Smooth muscle cell (in vitro differentiated cells): Measurements from ENCODE around the gene SLC35A1. TPM values are rescaled to one million over a fixed set of nuclear protein-coding genes. Genes with fewer than 3 reads are reported as not detected.

Source experiments
- DNase-seq: peaks from one replicate; lab custom pipeline; 2025; ENCODE audit not compliant: unreplicated experiment; lab: John Stamatoyannopoulos, UW
- H2AFZ ChIP-seq: fragments of 200-600 bp; sonication (generic); 2 replicates; pipeline ENCODE4 v1.6.0; 2016; ENCODE audit warnings: antibody characterized with exemption, low read depth, mild to moderate bottlenecking
- H3F3A ChIP-seq: fragments of 200-600 bp; sonication (generic); 2 replicates; pipeline ENCODE4 v1.6.0; 2017; ENCODE audit warnings: antibody characterized with exemption, low read depth
- H3K27ac ChIP-seq: fragments of 200-600 bp; sonication (generic); 2 replicates; pipeline ENCODE4 v1.5.1; 2016; ENCODE audit warnings: low read depth, mild to moderate bottlenecking
- H3K27me3 ChIP-seq: fragments of 200-600 bp; sonication (generic); 2 replicates; pipeline ENCODE4 v1.6.1; 2016; ENCODE audit warnings: low read depth, mild to moderate bottlenecking
- H3K36me3 ChIP-seq: fragments of 200-600 bp; sonication (generic); 2 replicates; pipeline ENCODE4 v1.5.1; 2016; ENCODE audit warnings: low read depth
- H3K4me1 ChIP-seq: fragments of 200-600 bp; sonication (generic); 2 replicates; pipeline ENCODE4 v1.5.1; 2016; ENCODE audit warnings: low read depth
- H3K4me2 ChIP-seq: fragments of 200-600 bp; sonication (generic); 2 replicates; pipeline ENCODE4 v1.6.0; 2016; ENCODE audit warnings: mild to moderate bottlenecking
- H3K4me3 ChIP-seq: fragments of 200-600 bp; sonication (generic); 2 replicates; pipeline ENCODE4 v1.5.1; 2016; ENCODE audit warnings: mild to moderate bottlenecking
- H3K79me2 ChIP-seq: fragments of 200-600 bp; sonication (generic); 2 replicates; pipeline ENCODE4 v1.6.0; 2016; ENCODE audit warnings: low read depth, mild to moderate bottlenecking
- H3K9ac ChIP-seq: fragments of 200-600 bp; sonication (generic); 2 replicates; pipeline ENCODE4 v1.6.0; 2016; ENCODE audit warnings: low read depth
- H3K9me3 ChIP-seq: fragments of 200-600 bp; sonication (generic); replicated peaks from 2 replicates; pipeline ENCODE4 v1.5.1; 2016; ENCODE audit warnings: low read depth
- H4K20me1 ChIP-seq: fragments of 200-600 bp; sonication (generic); 2 replicates; pipeline ENCODE4 v1.6.0; 2016; ENCODE audit warnings: low read depth
- CTCF ChIP-seq: fragments of 200-600 bp; sonication (generic); IDR thresholded peaks from 2 replicates; pipeline ENCODE4 v1.5.1; 2017; ENCODE audit warnings: borderline replicate concordance, mild to moderate bottlenecking, antibody characterized with exemption; ENCODE audit not compliant: insufficient read depth, poor library complexity, severe bottlenecking
- WGBS: methylation state at CpG from one replicate; pipeline ENCODE4 v1.1.7; 2016; ENCODE audit warnings: low lambda C conversion rate; 5-methylcytosine and 5-hydroxymethylcytosine counted together
- polyA plus RNA-seq: library from polyadenylated mRNA; unstranded; fragments of >200 nt; fragmentation: Nextera tagmentation; extraction: Ambion mirVana; gene quantifications from 2 replicates; pipeline ENCODE4 v1.2.1, GENCODE V29; 2016
- total RNA-seq: library from RNA; depleted of rRNA; stranded (reverse); fragments of >200 nt; gene quantifications from 2 replicates; pipeline ENCODE4 v1.2.3, GENCODE V29; 2014

SLC35A1 gene
- total and polyA plus RNA-seq, 2 experiments from 2014 or later = 19.9 to 23.9 TPM

- H3K36me3 ChIP-seq = peaks cover 11% of the 10 kb centered on the region
Measured at GRCh38 chr6:87553159-87553765, 80.5 kb downstream of the SLC35A1 start.

GRCh38 chr6:87555506-87555905, 82.7 kb downstream of the SLC35A1 start:
- H3K36me3 ChIP-seq = peaks cover 14% of the 10 kb centered on the region

More at GRCh38 chr6:87553159-87553765, 80.5 kb downstream of the SLC35A1 start:
- Histone ChIP-seq H3K79me2 (peaks cover 3% of the 10 kb centered on the region), H3K4me2 (no peak overlapping the region), H3K9ac (no peak overlapping the region), H3K27me3 (no peaks in the 10 kb centered on the region), H3F3A (no peaks in the 10 kb centered on the region), H2AFZ (no peak overlapping the region), H3K4me1 (no peaks in the 10 kb centered on the region), H4K20me1 (peaks cover 36% of the 10 kb centered on the region), H3K9me3 (no peaks in the 10 kb centered on the region), H3K4me3 (no peak overlapping the region), H3K27ac (no peak overlapping the region)
- WGBS = 96% methylated on average over 4 of the region's 4 CpGs
- no peak for TF ChIP-seq CTCF
- DNase-seq = no peak

GRCh38 chr6:87558446-87558845, 85.7 kb downstream of the SLC35A1 start:
- no peak for DNase-seq
- Histone ChIP-seq H3K4me2 (no peak overlapping the region), H3K4me3 (no peak overlapping the region), H3K27me3 (no peaks in the 10 kb centered on the region), H3K9me3 (no peaks in the 10 kb centered on the region), H3K4me1 (no peaks in the 10 kb centered on the region), H3K36me3 (peaks cover 27% of the 10 kb centered on the region), H2AFZ (no peak overlapping the region), H3K9ac (no peak overlapping the region), H3K27ac (no peak overlapping the region), H4K20me1 (peaks cover 50% of the 10 kb centered on the region), H3F3A (no peaks in the 10 kb centered on the region), H3K79me2 (no peaks in the 10 kb centered on the region)
- no peak for TF ChIP-seq CTCF

More at GRCh38 chr6:87555506-87555905, 82.7 kb downstream of the SLC35A1 start:
- H3K4me3 ChIP-seq = no peak overlapping the region
- H3K4me1 ChIP-seq = no peaks in the 10 kb centered on the region
- no peak overlapping the region for H3K27ac ChIP-seq
- H2AFZ ChIP-seq = no peak overlapping the region
- H3K9ac ChIP-seq = no peak overlapping the region
- H3F3A ChIP-seq = no peaks in the 10 kb centered on the region
- no peaks in the 10 kb centered on the region for H3K9me3 ChIP-seq
- peaks cover 40% of the 10 kb centered on the region for H4K20me1 ChIP-seq
- TF ChIP-seq CTCF = no peak
- H3K79me2 ChIP-seq = peaks cover 3% of the 10 kb centered on the region
- no peak for DNase-seq
- no peak overlapping the region for H3K4me2 ChIP-seq
- H3K27me3 ChIP-seq = no peaks in the 10 kb centered on the region

GRCh38 chr6:87561017-87561416, 88.2 kb downstream of the SLC35A1 start:
- Histone ChIP-seq H4K20me1 (peaks cover 50% of the 10 kb centered on the region), H3K27ac (no peak overlapping the region), H3K4me1 (no peaks in the 10 kb centered on the region), H3K79me2 (peaks cover 11% of the 10 kb centered on the region), H3F3A (no peaks in the 10 kb centered on the region), H3K4me3 (no peak overlapping the region), H3K27me3 (no peaks in the 10 kb centered on the region), H3K9me3 (no peaks in the 10 kb centered on the region), H3K36me3 (peaks cover 29% of the 10 kb centered on the region), H3K9ac (no peak overlapping the region), H2AFZ (no peak overlapping the region), H3K4me2 (no peak overlapping the region)
- TF ChIP-seq CTCF = no peak
- no peak for DNase-seq
- WGBS = 87% methylated on average over 1 of the region's 1 CpG
